ENCODE data around the gene OXTR.
"Not testable (repeated sequence)": the region's sequence is repeated elsewhere in the genome, so short reads cannot be mapped to it uniquely, and the experiment has no call there.

OXTR gene

DNA sequence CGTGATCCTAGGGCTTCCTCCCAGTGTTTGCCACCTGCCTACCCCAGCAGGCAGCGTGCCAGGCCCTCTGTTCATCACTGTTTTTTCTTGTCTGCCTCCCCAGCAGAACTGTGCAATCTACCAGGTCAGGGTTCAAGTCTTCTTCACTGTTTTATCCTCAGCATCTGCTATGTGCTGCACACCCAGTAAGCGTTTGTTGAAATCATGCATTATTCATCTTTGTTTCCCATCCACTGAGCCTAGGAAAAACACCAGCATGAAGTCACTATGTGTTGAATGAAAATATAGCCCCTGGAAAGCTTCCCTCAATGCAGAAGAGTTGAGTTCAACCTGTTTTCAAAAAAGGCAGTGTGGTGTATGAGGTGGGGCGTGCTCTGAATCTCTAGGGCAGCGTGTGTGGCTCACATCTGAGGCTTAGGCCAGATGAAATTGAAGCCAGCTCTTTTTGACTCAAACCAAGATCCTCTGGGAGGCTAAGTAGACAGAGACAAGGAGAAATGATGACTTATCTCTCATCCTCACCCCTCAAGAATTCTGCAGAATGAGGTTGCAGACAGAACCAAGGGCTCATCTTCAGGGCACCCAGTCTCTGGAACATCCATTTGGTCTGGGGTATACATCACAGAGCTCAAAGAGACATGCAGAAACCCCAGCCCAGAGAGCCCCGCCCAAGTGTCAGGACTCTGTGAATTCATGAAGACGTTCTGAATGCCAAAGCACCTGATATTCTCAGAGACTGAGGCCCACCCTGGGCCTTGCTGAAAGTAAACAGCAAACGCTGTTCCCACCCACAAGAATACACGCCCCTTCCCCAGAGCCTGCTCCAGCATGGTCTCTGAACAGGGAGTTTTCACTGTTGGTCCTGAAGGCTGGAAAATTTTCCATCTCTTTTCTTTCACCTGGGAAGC lies 41.6 kb downstream of the OXTR start:
- CTCF ChIA-PET, result interaction anchor here (0.9 to 2.3 kb wide), 4 partner anchors 10 to 14 kb away, joined by 3 to 7 read pairs (median 4); no protein-coding TSS in a partner anchor
- no peak for TF ChIP-seq CTCF (IDR thresholded peaks at IDR 0.05; ENCODE audit: control extremely low read depth, extremely low read depth, low read depth, missing control alignments)
- POLR2A ChIA-PET, result no interaction called here
- DNase-seq (ENCODE audit: extremely low spot score), result no peak

- CTCF ChIA-PET, result interaction anchor here (1.1 to 1.4 kb wide), 3 partner anchors 7 to 17 kb away, joined by 3 to 5 read pairs (median 3); no protein-coding TSS in a partner anchor
- POLR2A ChIA-PET, result no interaction called here
- no peak for TF ChIP-seq CTCF (IDR thresholded peaks at IDR 0.05; ENCODE audit: control extremely low read depth, extremely low read depth, low read depth, missing control alignments)
- DNase-seq (ENCODE audit: extremely low spot score), result no peak
Measured at GRCh38 chr3:8724108-8724752, 45.2 kb downstream of the OXTR start.

DNA sequence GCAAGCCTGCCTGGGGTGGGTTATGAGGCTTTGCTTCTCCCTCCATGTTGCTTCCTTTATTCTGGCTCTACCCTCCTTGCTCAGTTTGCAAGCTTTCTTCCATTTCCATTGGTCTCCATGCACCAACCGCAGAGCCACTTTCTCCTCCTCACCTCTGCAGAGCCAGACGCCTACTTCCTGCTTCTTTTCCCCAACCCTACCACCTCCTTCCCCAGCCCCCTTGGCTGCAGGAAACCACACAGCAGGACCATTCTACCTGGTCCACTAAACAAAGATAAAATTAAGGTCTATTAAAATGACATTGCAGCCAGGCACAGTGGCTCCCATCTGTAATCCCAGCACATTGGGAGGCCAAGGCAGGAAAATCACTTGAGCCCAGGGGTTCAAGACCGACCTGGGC lies 45.8 kb downstream of the OXTR start:
- TF ChIP-seq CTCF (IDR thresholded peaks at IDR 0.05; ENCODE audit: control extremely low read depth, extremely low read depth, low read depth, missing control alignments), result no peak
- ChIA-PET CTCF (interaction anchor here (1.1 to 1.5 kb wide), 3 partner anchors 8 to 16 kb away, joined by 3 to 8 read pairs (median 3); no protein-coding TSS in a partner anchor), POLR2A (no interaction called here)
- DNase-seq (ENCODE audit: extremely low spot score), result no peak

- CTCF ChIA-PET, result interaction anchor here (1.2 to 1.5 kb wide), 2 partner anchors 9 kb away, joined by 3 to 8 read pairs; no protein-coding TSS in a partner anchor
- no peak for DNase-seq (ENCODE audit: extremely low spot score)
- no peak for TF ChIP-seq CTCF (IDR thresholded peaks at IDR 0.05; ENCODE audit: control extremely low read depth, extremely low read depth, low read depth, missing control alignments)
- POLR2A ChIA-PET, result no interaction called here
Measured at GRCh38 chr3:8722808-8723207, 46.6 kb downstream of the OXTR start.

- POLR2A ChIA-PET; DNase-seq (ENCODE audit: extremely low spot score): not testable (repeated sequence)
- CTCF ChIA-PET, result interaction anchor here (0.6 to 1.8 kb wide), 2 partner anchors 11 to 13 kb away, joined by 3 to 5 read pairs; no protein-coding TSS in a partner anchor
Measured at GRCh38 chr3:8715757-8716156, 53.7 kb downstream of the OXTR start.

- CTCF ChIA-PET, result interaction anchor here (0.6 to 1.2 kb wide), 9 partner anchors 9 to 69 kb away, joined by 3 to 10 read pairs (median 5); no protein-coding TSS in a partner anchor
Measured at GRCh38 chr3:8713901-8714759, 55.3 kb downstream of the OXTR start.

More at GRCh38 chr3:8713901-8714759, 55.3 kb downstream of the OXTR start:
- POLR2A ChIA-PET, result no interaction called here
- DNase-seq (ENCODE audit: extremely low spot score), result no peak
- TF ChIP-seq CTCF (IDR thresholded peaks at IDR 0.05; ENCODE audit: control extremely low read depth, extremely low read depth, low read depth, missing control alignments), result peak; percentile 47
